Loucy (cell line): Measurements from ENCODE around the gene STXBP2.

Source experiments
- H2AFZ ChIP-seq: fragments of 200-600 bp; sonication (generic); 2 replicates; pipeline ENCODE4 v1.6.0; 2016; ENCODE audit warnings: antibody characterized with exemption, mild to moderate bottlenecking, low read length, moderate library complexity
- H3F3A ChIP-seq: fragments of 200-600 bp; 2 replicates; pipeline ENCODE4 v1.6.0; 2016; ENCODE audit warnings: antibody characterized with exemption, low read depth, mild to moderate bottlenecking
- H3K27me3 ChIP-seq: fragments of 200-600 bp; sonication (generic); 2 replicates; pipeline ENCODE4 v1.6.1; 2014; ENCODE audit warnings: low read length, mild to moderate bottlenecking; ENCODE audit not compliant: insufficient read depth, poor library complexity, severe bottlenecking
- H3K36me3 ChIP-seq: fragments of 200-600 bp; sonication (generic); 2 replicates; pipeline ENCODE4 v1.6.1; 2016; ENCODE audit warnings: low read length; ENCODE audit not compliant: insufficient read depth
- H3K4me1 ChIP-seq: fragments of 200-600 bp; sonication (generic); 2 replicates; pipeline ENCODE4 v1.5.1; 2014; ENCODE audit warnings: low read length, mild to moderate bottlenecking; ENCODE audit not compliant: insufficient read depth, poor library complexity, severe bottlenecking
- H3K4me2 ChIP-seq: fragments of 200-600 bp; sonication (generic); 2 replicates; pipeline ENCODE4 v1.6.0; 2014; ENCODE audit warnings: antibody characterized with exemption, low read length, low read depth, mild to moderate bottlenecking; ENCODE audit not compliant: poor library complexity, severe bottlenecking
- H3K4me3 ChIP-seq: fragments of 200-600 bp; sonication (generic); 2 replicates; pipeline ENCODE4 v1.5.1; 2014; ENCODE audit warnings: low read length, mild to moderate bottlenecking, mixed read lengths; ENCODE audit not compliant: poor library complexity, severe bottlenecking
- H3K79me2 ChIP-seq: fragments of 200-600 bp; sonication (generic); 2 replicates; pipeline ENCODE4 v1.6.1; 2014; ENCODE audit warnings: low read length; ENCODE audit not compliant: insufficient read depth
- H3K9ac ChIP-seq: fragments of 200-600 bp; sonication (generic); 2 replicates; pipeline ENCODE4 v1.6.0; 2014; ENCODE audit warnings: mild to moderate bottlenecking, low read depth, low read length, moderate library complexity; ENCODE audit not compliant: poor library complexity, severe bottlenecking
- H3K9me2 ChIP-seq: fragments of 200-600 bp; sonication (generic); replicated peaks from 2 replicates; pipeline ENCODE4 v1.6.1; 2016; ENCODE audit warnings: low read depth, low read length, mixed read lengths
- H3K9me3 ChIP-seq: fragments of 200-600 bp; sonication (generic); 2 replicates; pipeline ENCODE4 v1.6.1; 2014; ENCODE audit warnings: mild to moderate bottlenecking, antibody characterized with exemption, low read length, low read depth; ENCODE audit not compliant: insufficient read depth
- H4K20me1 ChIP-seq: fragments of 200-600 bp; sonication (generic); 2 replicates; pipeline ENCODE4 v1.6.0; 2014; ENCODE audit warnings: antibody characterized with exemption, low read length, mild to moderate bottlenecking; ENCODE audit not compliant: insufficient read depth, poor library complexity, severe bottlenecking
- EZH2phosphoT487 ChIP-seq: fragments of 200-600 bp; IDR thresholded peaks from 2 replicates; pipeline ENCODE4 v1.6.1; 2018; ENCODE audit warnings: antibody characterized with exemption, mild to moderate bottlenecking, moderate library complexity, borderline replicate concordance
- TF ChIP-seq, protein P1 (sequence below): fragments of 200-600 bp; sonication (generic); conservative IDR thresholded peaks from 2 replicates; pipeline ENCODE4 v1.5.1; 2014; ENCODE audit warnings: mild to moderate bottlenecking, antibody characterized with exemption, low read length

The STXBP2 gene

DNA sequence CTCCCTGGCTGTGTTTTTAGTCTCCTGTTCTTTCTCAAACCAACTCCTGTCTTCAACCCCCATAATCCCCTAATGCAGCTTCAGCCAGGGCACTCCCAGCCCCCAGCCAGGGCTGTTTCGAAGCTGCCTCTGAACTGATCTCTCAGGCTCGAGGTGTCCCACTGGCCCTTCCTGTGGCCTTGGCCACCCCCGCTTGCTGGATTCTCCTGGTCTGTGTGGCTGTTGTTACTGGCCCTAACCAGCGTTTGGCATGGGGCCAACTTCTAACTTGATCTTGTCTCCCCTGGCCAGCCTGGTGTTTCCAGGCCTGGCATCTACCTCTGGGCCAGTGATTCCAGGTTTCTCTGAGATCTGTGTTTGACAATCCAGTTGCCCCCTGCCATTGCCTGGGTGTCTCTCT lies 18.6 kb upstream of the STXBP2 start:
- no peak overlapping the region for H3K4me3 ChIP-seq
- H4K20me1 ChIP-seq: no peaks in the 10 kb centered on the region
- H3K9me3 ChIP-seq: no peaks in the 10 kb centered on the region
- H3F3A ChIP-seq: no peaks in the 10 kb centered on the region
- H3K79me2 ChIP-seq: no peaks in the 10 kb centered on the region
- H3K9ac ChIP-seq: no peak overlapping the region
- no peak overlapping the region for H2AFZ ChIP-seq
- no peak overlapping the region for H3K4me2 ChIP-seq
- TF ChIP-seq EZH2phosphoT487: no peak
- TF ChIP-seq, protein P1, sequence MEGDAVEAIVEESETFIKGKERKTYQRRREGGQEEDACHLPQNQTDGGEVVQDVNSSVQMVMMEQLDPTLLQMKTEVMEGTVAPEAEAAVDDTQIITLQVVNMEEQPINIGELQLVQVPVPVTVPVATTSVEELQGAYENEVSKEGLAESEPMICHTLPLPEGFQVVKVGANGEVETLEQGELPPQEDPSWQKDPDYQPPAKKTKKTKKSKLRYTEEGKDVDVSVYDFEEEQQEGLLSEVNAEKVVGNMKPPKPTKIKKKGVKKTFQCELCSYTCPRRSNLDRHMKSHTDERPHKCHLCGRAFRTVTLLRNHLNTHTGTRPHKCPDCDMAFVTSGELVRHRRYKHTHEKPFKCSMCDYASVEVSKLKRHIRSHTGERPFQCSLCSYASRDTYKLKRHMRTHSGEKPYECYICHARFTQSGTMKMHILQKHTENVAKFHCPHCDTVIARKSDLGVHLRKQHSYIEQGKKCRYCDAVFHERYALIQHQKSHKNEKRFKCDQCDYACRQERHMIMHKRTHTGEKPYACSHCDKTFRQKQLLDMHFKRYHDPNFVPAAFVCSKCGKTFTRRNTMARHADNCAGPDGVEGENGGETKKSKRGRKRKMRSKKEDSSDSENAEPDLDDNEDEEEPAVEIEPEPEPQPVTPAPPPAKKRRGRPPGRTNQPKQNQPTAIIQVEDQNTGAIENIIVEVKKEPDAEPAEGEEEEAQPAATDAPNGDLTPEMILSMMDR: no peak
- H3K27me3 ChIP-seq: no peaks in the 10 kb centered on the region
- H3K4me1 ChIP-seq: no peaks in the 10 kb centered on the region
- H3K9me2 ChIP-seq: no peaks in the 10 kb centered on the region
- H3K36me3 ChIP-seq: peaks cover 37% of the 10 kb centered on the region; the same call in 1 of the 2 replicates

DNA sequence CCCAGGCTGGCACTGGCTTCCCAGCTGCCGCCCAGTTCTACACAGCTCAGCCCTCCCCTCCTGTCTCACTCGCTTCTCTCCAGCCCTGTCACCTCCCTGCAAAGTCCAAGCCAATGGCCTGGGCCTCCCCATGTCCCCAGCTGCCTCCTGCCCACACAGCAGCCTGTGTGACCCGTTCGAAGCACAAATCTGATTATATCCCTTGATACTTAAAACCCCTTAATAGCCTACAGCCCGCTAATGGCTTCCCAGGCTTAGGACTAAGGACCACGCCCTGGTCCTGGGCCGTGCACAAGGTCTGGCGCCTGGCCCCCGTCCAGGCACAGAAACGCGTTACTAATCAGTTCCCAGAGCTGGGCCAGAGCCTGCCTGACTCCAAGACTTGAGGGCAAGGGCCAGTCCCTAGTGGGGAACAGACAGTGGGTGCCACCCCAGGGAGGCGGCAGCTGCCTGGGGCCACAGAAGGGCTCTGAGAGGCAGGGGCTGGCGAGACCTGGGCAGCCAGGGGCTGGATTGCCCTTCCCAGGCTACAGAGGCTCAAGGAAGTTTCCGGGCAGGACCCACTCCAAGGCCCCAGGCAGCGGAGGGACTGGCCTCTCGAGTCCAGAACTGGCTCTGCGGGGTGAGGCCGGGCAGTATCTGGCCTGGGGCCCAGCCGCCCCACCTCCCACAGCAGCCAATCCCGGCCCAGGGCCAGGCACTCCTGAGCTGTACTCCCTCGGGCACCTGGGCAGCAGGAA lies 18.0 kb upstream of the STXBP2 start:
- Histone ChIP-seq H3K27me3 (no peaks in the 10 kb centered on the region), H3K4me2 (no peak overlapping the region), H3K9me2 (no peaks in the 10 kb centered on the region), H2AFZ (no peak overlapping the region), H3K4me3 (no peak overlapping the region), H3K4me1 (no peaks in the 10 kb centered on the region), H3K36me3 (peaks cover 37% of the 10 kb centered on the region; the same call in 1 of the 2 replicates), H3K9ac (no peak overlapping the region), H3K9me3 (no peaks in the 10 kb centered on the region), H3F3A (no peaks in the 10 kb centered on the region), H4K20me1 (no peaks in the 10 kb centered on the region), H3K79me2 (no peaks in the 10 kb centered on the region)
- TF ChIP-seq, protein P1: no peak
- TF ChIP-seq EZH2phosphoT487: no peak

DNA sequence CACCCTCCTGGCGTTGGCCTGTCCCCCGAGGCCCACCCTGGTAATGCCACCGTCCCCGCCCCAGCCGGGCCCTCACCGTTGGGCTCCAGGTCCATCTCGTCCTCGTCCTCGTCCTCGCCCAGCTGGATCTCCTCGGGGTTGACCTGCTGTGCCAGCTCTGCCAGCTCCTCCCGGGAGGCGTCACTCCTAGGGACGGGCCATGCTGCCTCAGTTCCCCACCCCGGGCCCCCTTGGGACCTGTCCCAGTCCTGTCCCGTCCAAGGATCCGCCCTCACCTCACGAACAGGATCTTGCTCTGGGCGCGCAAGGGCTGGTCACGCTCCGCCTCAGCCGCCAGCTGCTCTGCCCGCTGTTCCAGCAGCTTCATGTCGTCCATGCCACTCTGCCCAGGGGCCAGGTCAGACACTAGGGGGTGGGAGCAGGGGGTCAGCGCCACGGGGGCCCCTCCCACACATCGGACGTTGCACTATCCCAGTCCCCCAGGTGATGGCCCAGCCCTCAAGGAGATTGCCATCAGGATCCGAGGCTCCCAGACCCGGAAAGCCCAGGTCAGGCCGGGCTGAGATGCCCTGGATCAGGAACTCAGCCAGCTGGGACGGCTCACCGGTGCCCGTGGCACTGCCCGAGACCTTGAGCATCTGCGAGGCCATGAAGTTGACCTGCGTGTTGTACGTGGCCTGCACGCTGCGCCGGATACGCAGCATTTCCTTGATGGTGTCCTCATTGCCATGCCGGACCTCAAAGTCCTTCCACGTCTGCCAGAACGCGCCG lies 17.1 kb upstream of the STXBP2 start:
- H3K9me2 ChIP-seq: no peaks in the 10 kb centered on the region
- no peaks in the 10 kb centered on the region for H3F3A ChIP-seq
- no peak overlapping the region for H3K4me2 ChIP-seq
- no peak overlapping the region for H2AFZ ChIP-seq
- H3K4me1 ChIP-seq: no peaks in the 10 kb centered on the region
- no peaks in the 10 kb centered on the region for H4K20me1 ChIP-seq
- no peak overlapping the region for H3K9ac ChIP-seq
- TF ChIP-seq, protein P1: no peak
- TF ChIP-seq EZH2phosphoT487: no peak
- no peaks in the 10 kb centered on the region for H3K27me3 ChIP-seq
- no peaks in the 10 kb centered on the region for H3K79me2 ChIP-seq
- H3K36me3 ChIP-seq: peaks cover 37% of the 10 kb centered on the region; the same call in 1 of the 2 replicates
- H3K4me3 ChIP-seq: no peak overlapping the region
- no peaks in the 10 kb centered on the region for H3K9me3 ChIP-seq
